HepG2 (cell line): ENCODE results near the gene LTC4S. TPM values are rescaled to one million over a fixed set of nuclear protein-coding genes. Genes with fewer than 3 reads are reported as not detected.
A peak's percentile ranks its signal among the peaks of the same experiment; 100 is the strongest.

Experiments used
- ATAC-seq: fragments of 200-7000 bp; cut with Tn5 transposase; 3 replicates; pipeline ENCODE4 v1.9.1; 2020; ENCODE audit warnings: mild to moderate bottlenecking, moderate library complexity
- BruUV-seq: library from RNA; stranded (reverse); fragments of 400-500 nt; replicated peaks from 2 replicates; lab custom pipeline; 2021; lab: Mats Ljungman, UMichigan
- CTCF ChIA-PET: fragments of 300-600 bp; formaldehyde crosslinking; extraction: SDS; loops from one replicate; lab custom pipeline; 2021; ENCODE audit warnings: low total read pairs, inconsistent platforms, low intra/inter-chr PET ratio; lab: Yijun Ruan, JAX
- POLR2A ChIA-PET: fragments of 350-600 bp; sonication (Branson Sonifier 250); formaldehyde crosslinking; loops from one replicate; lab custom pipeline; 2020; ENCODE audit warnings: antibody characterized with exemption, inconsistent platforms; lab: Yijun Ruan, JAX
- DNase-seq: peaks from one replicate; pipeline ENCODE4 v3.0.0-alpha.2; 2015; ENCODE audit warnings: low spot score
- FAIRE-seq: peaks from 3 replicates; lab custom pipeline; 2011; peaks lifted over from hg19 to GRCh38; lab: Jason Lieb, UNC
- H2AFZ ChIP-seq: one replicate; pipeline ENCODE4 v1.6.1; 2011; ENCODE audit warnings: low read length, inconsistent platforms
- H3K27ac ChIP-seq: fragments of 300-600 bp; 3 replicates; pipeline ENCODE4 v1.8.0; 2011; ENCODE audit warnings: mixed run types, mild to moderate bottlenecking, mixed read lengths, low read length, inconsistent platforms; ENCODE audit not compliant: insufficient read depth; ENCODE audit errors: extremely low read length
- H3K27me3 ChIP-seq, 2 experiments: fragments of 200-600 bp in 1 of 2; 2 replicates in 1 of 2; 3 replicates in 1 of 2; pipeline versions ENCODE4 v1.6.0 to v1.8.0; 2011; ENCODE audit warnings: low read length in 2 of 2, mild to moderate bottlenecking in 2 of 2, moderate library complexity in 2 of 2, inconsistent platforms in 1 of 2; ENCODE audit not compliant: insufficient read depth in 2 of 2, control insufficient read depth in 1 of 2
- H3K36me3 ChIP-seq, 2 experiments: fragments of 200-600 bp in 1 of 2; replicated peaks in 1 of 2; 2 replicates in 1 of 2; 3 replicates in 1 of 2; pipeline versions ENCODE4 v1.5.1 to v1.8.0; 2011; ENCODE audit warnings: low read length in 2 of 2, inconsistent platforms in 1 of 2; ENCODE audit not compliant: insufficient read depth in 2 of 2, control insufficient read depth in 1 of 2
- H3K4me1 ChIP-seq: 2 replicates; pipeline ENCODE4 v1.5.1; 2012; ENCODE audit warnings: low read length, inconsistent platforms; ENCODE audit not compliant: insufficient read depth
- H3K4me2 ChIP-seq: 2 replicates; pipeline ENCODE4 v1.6.0; 2011; ENCODE audit warnings: low read depth, low read length, inconsistent platforms
- H3K4me3 ChIP-seq, 3 experiments: fragments of 200-600 bp in 1 of 3; sonication (generic), shearing (Covaris generic) in 1 of 3; replicated peaks in 1 of 3; 2 replicates each; pipeline ENCODE4 v1.5.1; 2011 to 2016; ENCODE audit warnings: low read length in 3 of 3, inconsistent platforms in 2 of 3, low read depth in 2 of 3, mild to moderate bottlenecking in 2 of 3, control low read depth in 1 of 3, mixed read lengths in 1 of 3; ENCODE audit not compliant: insufficient read depth in 1 of 3
- H3K79me2 ChIP-seq: one replicate; pipeline ENCODE4 v1.6.1; 2011; ENCODE audit warnings: low read length, inconsistent platforms; ENCODE audit not compliant: insufficient read depth
- H3K9ac ChIP-seq: 2 replicates; pipeline ENCODE4 v1.6.0; 2011; ENCODE audit warnings: mild to moderate bottlenecking, low read depth, low read length, inconsistent platforms; ENCODE audit not compliant: insufficient read depth
- H3K9me3 ChIP-seq: 2 replicates; pipeline ENCODE4 v1.5.1; 2012; ENCODE audit warnings: mild to moderate bottlenecking, low read length
- H4K20me1 ChIP-seq: 2 replicates; pipeline ENCODE4 v1.6.0; 2011; ENCODE audit warnings: inconsistent platforms, mild to moderate bottlenecking, low read length, moderate library complexity; ENCODE audit not compliant: insufficient read depth
- ZBTB33 ChIP-seq: sonication (generic); formaldehyde crosslinking; IDR thresholded peaks from 2 replicates; pipeline ENCODE4 v1.4.0; 2020; ENCODE audit warnings: missing genetic modification reagents
- ZNF501 ChIP-seq: sonication (generic); formaldehyde crosslinking; IDR thresholded peaks from 2 replicates; pipeline ENCODE4 v1.5.1; 2020; ENCODE audit warnings: mild to moderate bottlenecking, moderate library complexity, missing genetic modification reagents
- ZNF567 ChIP-seq: sonication (generic); formaldehyde crosslinking; IDR thresholded peaks from 2 replicates; pipeline ENCODE4 v1.8.1; 2023; ENCODE audit warnings: mild to moderate bottlenecking, missing genetic modification reagents, borderline replicate concordance
- ZNF850 ChIP-seq: sonication (generic); formaldehyde crosslinking; conservative IDR thresholded peaks from 2 replicates; pipeline ENCODE4 v1.9.0; 2021; ENCODE audit warnings: mild to moderate bottlenecking, missing genetic modification reagents
- WGBS: methylation state at CpG from one replicate; pipeline ENCODE4 v1.1.6; 2017; ENCODE audit warnings: low lambda C conversion rate; 5-methylcytosine and 5-hydroxymethylcytosine counted together
- in situ Hi-C: cut with HindIII; loops from 2 replicates; pipeline ENCODE4 v1.10.0; 2017; ENCODE audit warnings: low pct_unique_long_range_greater_than_20kb; ENCODE audit not compliant: extremely low pct_ligation_motif_present
- intact Hi-C: fragments of 100-400 bp; cut with micrococcal nuclease; formaldehyde crosslinking; loops from one replicate; pipeline ENCODE4 v1.10.0; 2022; ENCODE audit not compliant: unreplicated experiment
- polyA plus RNA-seq, 8 experiments: library from polyadenylated mRNA; depleted of rRNA in 3 of 8; stranded (reverse) in 7 of 8; unstranded in 1 of 8; fragments of >200 nt; fragmentation: Illumina TruSeq in 4 of 8; extraction: Trizol in 4 of 8; gene quantifications; 2 replicates each; pipeline versions ENCODE4 v1.2.1 to v1.2.3, GENCODE V29; 2011 to 2016; ENCODE audit warnings: low read depth in 4 of 8, missing spikeins in 1 of 8, mixed read lengths in 1 of 8; ENCODE audit not compliant: insufficient read depth in 1 of 8
- total RNA-seq, 5 experiments: library from RNA; depleted of rRNA; stranded (reverse); fragments of >200 nt; fragmentation: Illumina TruSeq; extraction: Trizol; gene quantifications; 2 replicates each; pipeline ENCODE4 v1.2.3, GENCODE V29; 2016; ENCODE audit warnings: low read depth in 1 of 5
- TF ChIP-seq, protein P1 (sequence below): sonication (generic); formaldehyde crosslinking; conservative IDR thresholded peaks from 2 replicates; pipeline ENCODE4 v1.8.0; 2022; ENCODE audit warnings: missing genetic modification reagents

LTC4S gene
- total and polyA plus RNA-seq, 2 of the 13 experiments (the other 11 are each of a cell fraction or from before 2014, with no cell fraction given): 0.35 TPM; not detected in 1

- H3K27me3 ChIP-seq: no peaks in the 10 kb centered on the region
- peaks cover 32% of the 10 kb centered on the region for H3K4me1 ChIP-seq
- in situ Hi-C loops: no loop called here
- peaks cover 6% of the 10 kb centered on the region for H4K20me1 ChIP-seq
- ChIA-PET POLR2A (interaction anchor here (5.3 kb wide), 1 partner anchor 11 kb away, joined by 115 read pairs; the partner anchor contains the start of gene MGAT4B), CTCF (no interaction called here)
- WGBS: 95% methylated on average over 45 of the region's 72 CpGs
- no peak overlapping the region for H3K27ac ChIP-seq
- intact Hi-C loops: no loop called here
- no TSS peak for BruUV-seq
- peaks cover 11 to 19% of the 10 kb centered on the region in 2 experiments; a peak in 4 of 5 replicates for H3K36me3 ChIP-seq
- no peak overlapping the region for H3K4me3 ChIP-seq
- H3K4me2 ChIP-seq: no peak overlapping the region
- no peak overlapping the region for H2AFZ ChIP-seq
- ATAC-seq (no peak), DNase-seq (no peak), FAIRE-seq (no peak)
- peaks cover 17% of the 10 kb centered on the region for H3K79me2 ChIP-seq
- TF ChIP-seq ZNF850 (CRISPR knock-in tag): no peak
- TF ChIP-seq, protein P1, sequence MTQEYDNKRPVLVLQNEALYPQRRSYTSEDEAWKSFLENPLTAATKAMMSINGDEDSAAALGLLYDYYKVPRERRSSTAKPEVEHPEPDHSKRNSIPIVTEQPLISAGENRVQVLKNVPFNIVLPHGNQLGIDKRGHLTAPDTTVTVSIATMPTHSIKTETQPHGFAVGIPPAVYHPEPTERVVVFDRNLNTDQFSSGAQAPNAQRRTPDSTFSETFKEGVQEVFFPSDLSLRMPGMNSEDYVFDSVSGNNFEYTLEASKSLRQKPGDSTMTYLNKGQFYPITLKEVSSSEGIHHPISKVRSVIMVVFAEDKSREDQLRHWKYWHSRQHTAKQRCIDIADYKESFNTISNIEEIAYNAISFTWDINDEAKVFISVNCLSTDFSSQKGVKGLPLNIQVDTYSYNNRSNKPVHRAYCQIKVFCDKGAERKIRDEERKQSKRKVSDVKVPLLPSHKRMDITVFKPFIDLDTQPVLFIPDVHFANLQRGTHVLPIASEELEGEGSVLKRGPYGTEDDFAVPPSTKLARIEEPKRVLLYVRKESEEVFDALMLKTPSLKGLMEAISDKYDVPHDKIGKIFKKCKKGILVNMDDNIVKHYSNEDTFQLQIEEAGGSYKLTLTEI (CRISPR knock-in tag): no peak
- peak; percentile 74 for TF ChIP-seq ZBTB33
- TF ChIP-seq ZNF567 (CRISPR knock-in tag): no peak
- no peak for TF ChIP-seq ZNF501 (CRISPR knock-in tag)
- H3K9me3 ChIP-seq: no peaks in the 10 kb centered on the region
- H3K9ac ChIP-seq: no peak overlapping the region
Observed at GRCh38 chr5:179816796-179817469, 23.1 kb downstream of the LTC4S start.
